ENCODE measurements around the gene PRKAG2.
A peak's percentile ranks its signal among the peaks of the same experiment; 100 is the strongest.
"Not testable (repeated sequence)": the region's sequence is repeated elsewhere in the genome, so short reads cannot be mapped to it uniquely, and the experiment has no call there.

Gene PRKAG2

GRCh38 chr7:151797667-151798307, 79.1 kb downstream of the PRKAG2 start:
- not testable (repeated sequence) for DNase-seq

- DNase-seq = no peak
Observed at GRCh38 chr7:151796871-151797537, 79.9 kb downstream of the PRKAG2 start.

GRCh38 chr7:151796091-151796870, 80.6 kb downstream of the PRKAG2 start:
- DNase-seq = peak; percentile 30

DNA sequence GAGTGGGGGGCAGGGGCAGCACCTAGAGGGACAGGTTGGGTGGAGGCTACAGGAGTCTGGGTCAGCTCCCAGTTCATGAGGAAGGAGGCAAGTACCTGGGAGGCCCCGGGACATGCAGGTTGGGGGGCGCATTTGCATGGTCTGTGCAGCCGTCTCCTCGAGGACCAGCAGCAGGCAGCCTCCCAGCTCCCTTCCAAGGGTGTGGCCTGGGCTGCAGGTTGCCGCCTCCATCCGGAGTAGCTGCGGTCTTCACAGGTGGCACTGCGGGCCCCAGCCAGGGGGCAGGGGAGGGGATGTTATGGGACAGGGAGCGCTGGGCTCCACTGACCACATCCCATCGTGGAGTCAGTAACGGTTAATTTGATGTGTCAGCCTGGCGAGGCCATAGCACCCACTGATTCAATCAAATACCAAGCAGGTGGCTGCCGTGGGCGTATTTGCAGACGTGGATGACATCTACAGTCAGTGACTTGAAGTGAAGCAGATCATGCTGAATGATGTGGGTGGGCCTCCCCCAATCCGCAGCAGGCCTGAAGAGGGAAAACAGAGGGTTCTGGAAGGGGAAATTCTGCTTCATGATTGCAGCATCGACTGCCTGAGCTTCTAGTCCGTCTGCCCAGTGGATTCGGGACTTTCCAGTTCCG, 81.6 kb downstream of the PRKAG2 start:
- peak; percentile 91 for DNase-seq

GRCh38 chr7:151794508-151795167, 82.3 kb downstream of the PRKAG2 start:
- no peak for DNase-seq

GRCh38 chr7:151793991-151794507, 82.9 kb downstream of the PRKAG2 start:
- DNase-seq = no peak

DNA sequence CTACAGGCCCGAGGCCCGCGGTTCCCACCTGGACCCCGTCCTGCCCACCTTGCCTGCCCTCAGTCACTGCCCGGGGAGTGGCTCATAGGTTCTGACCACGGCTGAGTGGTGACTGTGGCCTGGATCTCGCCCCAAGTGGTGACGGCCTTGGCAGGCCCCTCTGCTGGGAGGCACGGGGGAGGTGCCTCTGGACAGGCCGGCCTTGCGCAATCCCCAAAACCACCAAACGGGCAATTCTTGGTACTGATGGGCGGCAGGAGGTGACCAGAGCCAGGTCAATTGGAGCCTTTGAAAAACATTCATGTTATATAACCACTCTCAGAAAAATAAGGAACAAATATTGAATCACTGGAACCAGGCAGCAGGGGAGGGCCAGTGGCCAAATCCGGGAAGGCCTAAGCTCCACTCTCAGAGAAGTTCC, 83.4 kb downstream of the PRKAG2 start:
- DNase-seq = no peak

DNA sequence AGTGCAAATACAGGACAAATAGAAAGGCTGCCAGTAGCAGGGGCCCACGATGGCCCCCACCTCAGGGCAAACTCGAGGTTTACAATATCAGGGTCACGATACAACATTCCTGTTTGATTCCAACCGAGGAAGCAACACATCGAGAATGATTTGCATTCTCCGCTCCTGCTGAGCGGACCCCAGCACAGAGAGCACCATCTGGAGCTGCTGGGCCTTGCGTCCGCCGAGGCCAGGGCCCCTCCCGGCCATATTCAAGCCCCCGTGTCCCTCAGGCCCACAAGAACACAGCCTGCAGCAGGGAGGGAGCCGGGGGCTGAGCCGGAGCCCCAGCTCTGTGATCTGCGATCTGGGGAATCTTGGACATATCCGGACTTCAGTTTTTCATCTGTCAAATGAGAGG, 84.3 kb downstream of the PRKAG2 start:
- no peak for DNase-seq

GRCh38 chr7:151792086-151792485, 84.8 kb downstream of the PRKAG2 start:
- no peak for DNase-seq

GRCh38 chr7:151790830-151791620, 85.9 kb downstream of the PRKAG2 start:
- no peak for DNase-seq

DNA sequence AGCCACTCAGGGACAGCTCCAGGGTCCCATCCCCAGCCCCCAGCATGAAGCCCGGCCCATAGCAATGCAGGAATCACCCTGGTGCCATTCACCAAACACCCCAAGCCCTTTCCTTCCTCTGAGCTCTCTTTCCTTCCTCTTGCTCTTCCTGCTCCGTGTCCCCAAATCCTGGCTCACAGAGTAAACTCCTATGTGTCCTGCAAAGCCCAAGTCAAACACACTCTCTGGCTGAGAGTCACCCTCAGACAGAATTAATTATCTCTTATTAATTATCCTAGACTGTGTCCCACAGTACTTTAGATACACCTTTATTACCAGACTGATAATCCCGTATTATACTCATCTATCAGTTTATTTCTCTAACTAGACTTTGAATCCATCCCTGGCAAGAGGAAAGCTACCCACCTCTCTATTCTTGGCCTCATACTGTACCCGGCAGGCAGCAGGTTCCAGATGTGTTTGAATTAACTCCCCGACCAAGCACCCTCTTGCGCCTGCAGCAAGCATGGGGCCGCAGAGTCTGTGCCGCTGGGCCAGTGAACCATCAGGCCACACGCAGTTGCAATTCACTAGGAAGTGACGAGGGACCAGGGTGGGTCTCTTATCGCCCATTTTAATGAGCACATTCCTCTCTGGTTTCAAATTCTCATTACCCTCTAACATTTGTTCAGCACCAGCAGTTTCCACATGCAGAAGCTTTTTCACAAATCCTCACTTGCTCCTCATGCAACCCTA, 86.7 kb downstream of the PRKAG2 start:
- DNase-seq = no peak

DNA sequence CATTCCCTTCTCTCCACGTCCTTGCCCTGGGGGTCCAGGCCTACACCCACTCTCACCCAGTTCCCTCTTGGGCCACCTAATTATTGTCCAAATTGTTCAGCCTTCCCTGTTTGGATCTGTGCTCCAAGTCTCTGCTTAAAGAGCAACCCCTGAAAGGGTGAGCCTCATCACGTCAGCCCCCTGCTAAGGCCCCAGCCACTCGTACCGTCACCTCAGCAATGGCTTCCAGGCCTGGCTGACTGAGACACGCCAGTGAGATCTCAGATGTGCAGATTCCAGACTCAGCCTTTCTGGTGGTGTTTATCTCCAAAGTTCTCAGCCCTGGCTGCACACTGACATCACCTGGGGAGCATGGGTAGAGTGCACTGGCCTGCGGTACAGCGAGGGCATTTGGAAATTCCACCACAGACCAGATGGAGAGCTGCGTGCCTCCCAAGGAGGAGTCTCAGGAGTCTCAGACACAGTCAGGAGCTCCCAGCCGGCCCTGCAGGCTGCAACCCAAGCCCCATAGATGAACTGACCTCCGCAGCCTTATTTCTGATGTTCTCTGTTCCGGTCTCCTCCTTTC, 87.5 kb downstream of the PRKAG2 start:
- no peak for DNase-seq

- no peak for DNase-seq
Observed at GRCh38 chr7:151787348-151787747, 89.6 kb downstream of the PRKAG2 start.

DNA sequence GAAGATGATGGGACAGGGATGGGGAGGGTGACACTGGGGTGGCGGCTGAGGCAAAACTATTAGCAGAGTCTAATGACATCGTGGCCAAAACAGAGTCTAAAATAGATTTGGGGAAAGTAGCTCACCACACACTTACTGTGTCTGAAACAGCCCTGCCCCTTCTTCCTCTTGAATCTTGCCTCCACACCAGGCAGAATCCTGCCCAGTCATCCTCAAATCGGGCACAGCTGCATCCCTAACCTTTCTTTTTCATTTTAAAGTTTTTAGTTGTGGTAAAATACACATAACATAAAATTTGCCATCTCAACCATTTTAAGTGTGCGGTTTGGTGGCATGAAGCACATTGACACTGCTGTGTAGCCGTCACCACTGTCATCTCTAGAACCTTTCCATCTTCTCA, 90.0 kb downstream of the PRKAG2 start:
- no peak for DNase-seq

GRCh38 chr7:151786241-151786640, 90.7 kb downstream of the PRKAG2 start:
- no peak for DNase-seq

- DNase-seq = no peak
Observed at GRCh38 chr7:151785681-151785965, 91.3 kb downstream of the PRKAG2 start.

DNA sequence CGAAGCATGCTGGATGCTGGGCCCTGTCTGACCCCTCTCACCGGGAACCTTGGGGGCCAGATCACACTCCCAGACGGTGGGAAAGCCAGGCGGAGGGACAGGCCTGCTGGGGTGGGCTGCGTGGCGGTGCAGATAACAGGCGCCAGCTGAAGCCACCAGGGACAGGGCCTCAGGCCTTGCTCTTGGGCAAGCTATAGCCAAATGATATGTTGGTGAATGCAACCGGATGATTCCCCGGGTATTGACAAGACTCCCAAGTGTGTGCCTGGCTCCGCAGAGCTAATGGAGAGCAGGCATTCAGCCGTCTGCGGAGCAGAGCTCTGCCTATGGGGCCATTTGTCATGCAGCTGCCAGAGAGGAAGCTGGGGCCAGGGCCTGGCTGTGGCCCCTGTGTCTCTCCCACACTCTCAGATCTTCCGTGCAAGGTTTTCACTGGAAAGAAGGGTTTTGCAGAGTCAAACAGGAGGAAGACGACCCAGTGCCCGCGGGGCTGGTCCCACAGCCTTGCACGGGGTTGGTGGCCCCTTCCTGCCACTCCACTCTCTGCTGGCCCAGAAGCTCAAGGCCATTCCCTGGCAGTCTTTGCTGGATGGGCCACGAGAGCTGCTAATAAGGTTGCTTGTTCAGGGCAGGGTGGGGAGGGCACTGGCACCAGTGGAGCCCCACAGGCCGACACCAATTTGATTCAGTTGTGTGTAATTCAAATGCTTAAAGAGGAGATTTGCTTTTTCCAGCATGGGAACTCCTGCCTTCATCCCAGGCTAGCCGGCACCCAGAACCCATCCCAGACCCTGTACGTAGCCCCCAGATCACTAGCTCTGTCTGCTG, 91.8 kb downstream of the PRKAG2 start:
- DNase-seq = no peak

GRCh38 chr7:151783958-151784575, 92.8 kb downstream of the PRKAG2 start:
- no peak for DNase-seq

Data from stimulated activated CD4-positive, alpha-beta T cell treated with anti-CD3 and anti-CD28 coated beads, Interleukin-1b, Interleukin-23, amount 100 ng/mL, for 48 hours (primary cell).